Ovary (tissue), 9 donors: ENCODE measurements around the gene CD34. TPM values are rescaled to one million over a fixed set of nuclear protein-coding genes. Genes with fewer than 3 reads are reported as not detected.
"Not testable (repeated sequence)": the region's sequence is repeated elsewhere in the genome, so short reads cannot be mapped to it uniquely, and the experiment has no call there.

Experiments used
- DNase-seq, 5 donors: peaks; one replicate each; pipeline ENCODE4 v3.0.0-alpha.2; 2019 to 2020
- H3K27ac ChIP-seq, 2 donors: fragments of 200-600 bp; one replicate each; pipeline versions ENCODE4 v1.5.1 to v1.8.0; 2019 to 2022
- H3K27me3 ChIP-seq: fragments of 200-600 bp; one replicate; pipeline ENCODE4 v1.8.0; 2022
- H3K36me3 ChIP-seq: fragments of 200-600 bp; sonication (generic); one replicate; pipeline ENCODE4 v1.5.1; 2019
- H3K4me1 ChIP-seq: one replicate; pipeline ENCODE4 v1.8.1; 2013; ENCODE audit warnings: mild to moderate bottlenecking, moderate library complexity; ENCODE audit not compliant: insufficient read depth
- H3K4me3 ChIP-seq: fragments of 200-600 bp; sonication (generic); one replicate; pipeline ENCODE4 v1.5.1; 2017
- H3K9me3 ChIP-seq, 2 donors: fragments of 200-600 bp in 1 of 2; sonication (generic) in 1 of 2; one replicate each; pipeline versions ENCODE4 v1.5.1 to v1.8.1; 2013 to 2019; ENCODE audit warnings: mild to moderate bottlenecking in 1 of 2, moderate library complexity in 1 of 2
- EP300 ChIP-seq: sonication (generic); formaldehyde crosslinking; IDR thresholded peaks from one replicate; pipeline ENCODE4 v1.6.1; 2017; ENCODE audit warnings: antibody characterized with exemption
- POLR2A ChIP-seq: fragments of 450-650 bp; IDR thresholded peaks from one replicate; pipeline ENCODE4 v1.6.1; 2017; ENCODE audit warnings: antibody characterized with exemption, mild to moderate bottlenecking, moderate library complexity
- WGBS, 3 donors: extraction: QIAGEN DNeasy Blood & Tissue Kit in 1 of 3; methylation state at CpG; one replicate each; pipeline versions ENCODE4 v1.1.5 to v1.1.7; 2013 to 2017; 5-methylcytosine and 5-hydroxymethylcytosine counted together
- intact Hi-C, 4 donors: fragments of 100-400 bp; cut with DNase I; formaldehyde crosslinking; loops; one replicate each; pipeline versions ENCODE4 v1.11.0 to v1.15.1; 2022 to 2023
- polyA plus RNA-seq, 2 donors: library from polyadenylated mRNA; stranded (reverse); fragments of 200-250 nt in 1 of 2; fragments of 350-450 nt in 1 of 2; fragmentation: Illumina TruSeq in 1 of 2; extraction: RNeasy Lipid Tissue Mini Kit (QIAGEN cat#74804) in 1 of 2; gene quantifications; one replicate each; pipeline ENCODE4 v1.2.3, GENCODE V29; 2013 to 2014
- total RNA-seq, 7 donors: library from RNA; depleted of rRNA in 2 of 7; stranded (reverse); fragments of >200 nt in 2 of 7; fragmentation: NEBNext Ultra II Directional in 3 of 7; extraction: Animal tissue kit (Norgen Biotek cat#: 25700) in 3 of 7; gene quantifications; one replicate each; pipeline versions ENCODE4 v1.1.0 to v1.2.4, GENCODE V29; 2016 to 2023
- TF ChIP-seq, protein P1 (sequence below), 3 donors: fragments of 450-650 bp in 2 of 3; fragments of 200-600 bp in 1 of 3; IDR thresholded peaks; one replicate each; pipeline versions ENCODE4 v1.5.1 to v1.8.0; 2016 to 2022; ENCODE audit warnings: antibody characterized with exemption in 3 of 3, mild to moderate bottlenecking in 1 of 3
- donor health status: DM: no; HTN: no; CAD: no; lungs with moderate emphysema.
- donor health status: DM: no; HTN: no; CAD: no.
- donor health status: Bipolar disorder and iron deficiency.
- donor health status: DM: yes; HTN: yes; CAD: no.
- donor health status: DM: no; HTN: no; CAD: no.
- donor health status: DM: yes; HTN: yes; CAD: no.

The CD34 gene
- total and polyA plus RNA-seq, 9 donors: 12.6 to 146 (median 25.9) TPM

GRCh38 chr1:207946756-207947155, 35.8 kb upstream of the CD34 start:
- 79 to 81% (median 80%) methylated on average over 1 of the region's 1 CpG for WGBS, 3 donors
- TF ChIP-seq, protein P1, sequence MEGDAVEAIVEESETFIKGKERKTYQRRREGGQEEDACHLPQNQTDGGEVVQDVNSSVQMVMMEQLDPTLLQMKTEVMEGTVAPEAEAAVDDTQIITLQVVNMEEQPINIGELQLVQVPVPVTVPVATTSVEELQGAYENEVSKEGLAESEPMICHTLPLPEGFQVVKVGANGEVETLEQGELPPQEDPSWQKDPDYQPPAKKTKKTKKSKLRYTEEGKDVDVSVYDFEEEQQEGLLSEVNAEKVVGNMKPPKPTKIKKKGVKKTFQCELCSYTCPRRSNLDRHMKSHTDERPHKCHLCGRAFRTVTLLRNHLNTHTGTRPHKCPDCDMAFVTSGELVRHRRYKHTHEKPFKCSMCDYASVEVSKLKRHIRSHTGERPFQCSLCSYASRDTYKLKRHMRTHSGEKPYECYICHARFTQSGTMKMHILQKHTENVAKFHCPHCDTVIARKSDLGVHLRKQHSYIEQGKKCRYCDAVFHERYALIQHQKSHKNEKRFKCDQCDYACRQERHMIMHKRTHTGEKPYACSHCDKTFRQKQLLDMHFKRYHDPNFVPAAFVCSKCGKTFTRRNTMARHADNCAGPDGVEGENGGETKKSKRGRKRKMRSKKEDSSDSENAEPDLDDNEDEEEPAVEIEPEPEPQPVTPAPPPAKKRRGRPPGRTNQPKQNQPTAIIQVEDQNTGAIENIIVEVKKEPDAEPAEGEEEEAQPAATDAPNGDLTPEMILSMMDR (IDR thresholded peaks at IDR 0.05): no peak
- no peak for TF ChIP-seq EP300
- no peak for TF ChIP-seq POLR2A
- DNase-seq: no peak
- intact Hi-C loops: no loop called here
- no peak overlapping the region for H3K4me3 ChIP-seq
- no peaks in the 10 kb centered on the region for H3K36me3 ChIP-seq
- no peaks in the 10 kb centered on the region for H3K27me3 ChIP-seq
- no peaks in the 10 kb centered on the region for H3K9me3 ChIP-seq
- no peak overlapping the region for H3K27ac ChIP-seq
- H3K4me1 ChIP-seq: no peaks in the 10 kb centered on the region

- DNase-seq: no peak
- WGBS, 3 donors: 78 to 81% (median 80%) methylated on average over 3 of the region's 3 CpGs
- Histone ChIP-seq H3K27me3 (no peaks in the 10 kb centered on the region), H3K36me3 (no peaks in the 10 kb centered on the region), H3K4me1 (no peaks in the 10 kb centered on the region), H3K9me3 (no peaks in the 10 kb centered on the region), H3K27ac (no peak overlapping the region), H3K4me3 (no peak overlapping the region)
- TF ChIP-seq, protein P1 (IDR thresholded peaks at IDR 0.05): no peak
- TF ChIP-seq POLR2A: no peak
- TF ChIP-seq EP300: no peak
- intact Hi-C loops: no loop called here
Observed at GRCh38 chr1:207944571-207944970, 33.6 kb upstream of the CD34 start.

- H3K27me3 ChIP-seq, H3K4me3 ChIP-seq, H3K4me1 ChIP-seq, H3K36me3 ChIP-seq, intact Hi-C loops, H3K9me3 ChIP-seq: not testable (repeated sequence)
- peak overlapping the region; percentile 69 to 77 for H3K27ac ChIP-seq
- peak in 3 of 5 donors; percentile 40 to 55 (median 42) for DNase-seq
- 41 to 48% (median 43%) methylated on average over 14 of the region's 14 CpGs for WGBS, 3 donors
Observed at GRCh38 chr1:207942337-207942741, 31.4 kb upstream of the CD34 start.

GRCh38 chr1:207941665-207942064, 30.7 kb upstream of the CD34 start:
- WGBS, 3 donors: 1 to 4% (median 3%) methylated on average over 7 of the region's 7 CpGs
- H3K27me3 ChIP-seq: no peaks in the 10 kb centered on the region
- DNase-seq: peak; percentile 86 to 96 (median 94)
- H3K36me3 ChIP-seq: no peaks in the 10 kb centered on the region
- H3K4me1 ChIP-seq: peaks cover 2% of the 10 kb centered on the region
- H3K9me3 ChIP-seq: no peaks in the 10 kb centered on the region
- TF ChIP-seq POLR2A (peak; percentile 34), EP300 (peak; percentile 53)
- TF ChIP-seq, protein P1 (IDR thresholded peaks at IDR 0.05): no peak
- no peak overlapping the region for H3K4me3 ChIP-seq
- intact Hi-C loops: no loop called here
- peak overlapping the region in 1 of 2 donors; percentile 77 for H3K27ac ChIP-seq

GRCh38 chr1:207938016-207938415, 27.1 kb upstream of the CD34 start:
- no peak for DNase-seq
- Histone ChIP-seq H3K4me1 (peaks cover 2% of the 10 kb centered on the region), H3K9me3 (no peaks in the 10 kb centered on the region), H3K27ac (no peak overlapping the region), H3K36me3 (no peaks in the 10 kb centered on the region), H3K27me3 (no peaks in the 10 kb centered on the region), H3K4me3 (no peak overlapping the region)
- WGBS, 3 donors: 69 to 73% (median 70%) methylated on average over 10 of the region's 10 CpGs
- TF ChIP-seq POLR2A: no peak
- intact Hi-C loops: no loop called here
